A673 (cell line): ENCODE measurements around the gene VPS33A.

Experiments
- EZH2 ChIP-seq: fragments of 200-600 bp; sonication (generic); IDR thresholded peaks from 2 replicates; pipeline ENCODE4 v1.6.1; 2017; ENCODE audit warnings: borderline replicate concordance, low read depth, mild to moderate bottlenecking, mixed read lengths, antibody characterized with exemption, low read length; ENCODE audit not compliant: poor library complexity, severe bottlenecking
- TF ChIP-seq, protein P1 (sequence below): fragments of 300-800, 200-600 bp; sonication (generic); conservative IDR thresholded peaks from 2 replicates; pipeline ENCODE4 v1.5.1; 2017; ENCODE audit warnings: low read depth, mild to moderate bottlenecking, antibody characterized with exemption, low read length, moderate library complexity, mixed read lengths

DNA sequence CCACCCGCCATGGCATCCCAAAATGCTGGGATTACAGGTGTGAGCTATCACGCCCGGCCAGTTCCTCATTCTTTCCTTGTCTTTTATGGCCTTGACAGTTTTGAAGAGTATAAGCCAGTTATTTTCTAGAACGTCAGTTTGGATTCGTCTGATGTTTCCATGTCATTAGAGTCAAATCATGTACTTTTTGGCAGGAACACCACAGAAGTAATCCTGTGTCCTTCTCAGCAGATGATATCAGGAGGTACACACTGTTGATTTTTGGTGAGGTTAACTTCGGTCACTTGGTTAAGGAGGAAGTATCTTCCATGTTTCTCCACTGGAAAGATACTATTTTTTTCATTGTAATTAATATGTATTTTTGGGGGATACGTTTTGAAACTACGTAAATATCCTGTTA, 25.1 kb upstream of the VPS33A start:
- TF ChIP-seq, protein P1, sequence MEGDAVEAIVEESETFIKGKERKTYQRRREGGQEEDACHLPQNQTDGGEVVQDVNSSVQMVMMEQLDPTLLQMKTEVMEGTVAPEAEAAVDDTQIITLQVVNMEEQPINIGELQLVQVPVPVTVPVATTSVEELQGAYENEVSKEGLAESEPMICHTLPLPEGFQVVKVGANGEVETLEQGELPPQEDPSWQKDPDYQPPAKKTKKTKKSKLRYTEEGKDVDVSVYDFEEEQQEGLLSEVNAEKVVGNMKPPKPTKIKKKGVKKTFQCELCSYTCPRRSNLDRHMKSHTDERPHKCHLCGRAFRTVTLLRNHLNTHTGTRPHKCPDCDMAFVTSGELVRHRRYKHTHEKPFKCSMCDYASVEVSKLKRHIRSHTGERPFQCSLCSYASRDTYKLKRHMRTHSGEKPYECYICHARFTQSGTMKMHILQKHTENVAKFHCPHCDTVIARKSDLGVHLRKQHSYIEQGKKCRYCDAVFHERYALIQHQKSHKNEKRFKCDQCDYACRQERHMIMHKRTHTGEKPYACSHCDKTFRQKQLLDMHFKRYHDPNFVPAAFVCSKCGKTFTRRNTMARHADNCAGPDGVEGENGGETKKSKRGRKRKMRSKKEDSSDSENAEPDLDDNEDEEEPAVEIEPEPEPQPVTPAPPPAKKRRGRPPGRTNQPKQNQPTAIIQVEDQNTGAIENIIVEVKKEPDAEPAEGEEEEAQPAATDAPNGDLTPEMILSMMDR: no peak
- TF ChIP-seq EZH2: no peak
